Gastrocnemius medialis (tissue), 4 donors: Measurements from ENCODE around the gene CYS1. TPM values are rescaled to one million over a fixed set of nuclear protein-coding genes. Genes with fewer than 3 reads are reported as not detected.
A peak's percentile ranks its signal among the peaks of the same experiment; 100 is the strongest.

ENCODE experiments used
- ATAC-seq, 2 donors: fragments of 150-250 bp; one replicate each; pipeline ENCODE4 v1.9.1; 2016
- DNase-seq, 2 donors: peaks; one replicate each; pipeline ENCODE4 v3.0.0-alpha.2; 2019
- H3K27ac ChIP-seq, 4 donors: fragments of 200-600 bp; sonication (generic); 1 replicate in 1 of 4; 2 replicates in 3 of 4; pipeline ENCODE4 v1.5.1; 2016 to 2018; ENCODE audit warnings: mild to moderate bottlenecking in 2 of 4, moderate library complexity in 1 of 4
- H3K27me3 ChIP-seq, 3 donors: fragments of 200-600 bp; sonication (generic) in 2 of 3; 1 replicate in 1 of 3; 2 replicates in 2 of 3; pipeline versions ENCODE4 v1.5.1 to v1.6.0; 2016 to 2019; ENCODE audit warnings: mild to moderate bottlenecking in 1 of 3, moderate library complexity in 1 of 3
- H3K36me3 ChIP-seq, 2 donors: fragments of 200-600 bp; sonication (generic) in 1 of 2; one replicate each; pipeline ENCODE4 v1.5.1; 2017 to 2018
- H3K4me1 ChIP-seq, 2 donors: fragments of 200-600 bp; sonication (generic) in 1 of 2; one replicate each; pipeline ENCODE4 v1.5.1; 2016 to 2017; ENCODE audit warnings: mild to moderate bottlenecking in 2 of 2
- H3K4me3 ChIP-seq, 4 donors: fragments of 200-600 bp; sonication (generic) in 3 of 4; 1 replicate in 1 of 4; 2 replicates in 3 of 4; pipeline ENCODE4 v1.5.1; 2016 to 2019; ENCODE audit warnings: mild to moderate bottlenecking in 2 of 4
- H3K9me3 ChIP-seq, 3 donors: fragments of 200-600 bp; sonication (generic) in 2 of 3; 1 replicate in 1 of 3; 2 replicates in 2 of 3; pipeline ENCODE4 v1.5.1; 2016 to 2019
- CTCF ChIP-seq, 5 experiments: fragments of 450-650 bp in 3 of 5; fragments of 200-600 bp in 2 of 5; sonication (generic) in 2 of 5; IDR thresholded peaks in 4 of 5; conservative IDR thresholded peaks in 1 of 5; 1 replicate in 4 of 5; 2 replicates in 1 of 5; pipeline ENCODE4 v1.5.1; 2016 to 2019; ENCODE audit warnings: antibody characterized with exemption in 5 of 5, mild to moderate bottlenecking in 3 of 5, moderate library complexity in 3 of 5
- POLR2A ChIP-seq, 2 donors: fragments of 450-650 bp; IDR thresholded peaks; one replicate each; pipeline ENCODE4 v1.6.1; 2017; ENCODE audit warnings: antibody characterized with exemption in 2 of 2, mild to moderate bottlenecking in 2 of 2, moderate library complexity in 2 of 2
- in situ Hi-C, 4 donors: fragments of 200-750 bp; cut with MboI; loops; one replicate each; pipeline versions ENCODE4 v1.15.0 to v1.8.0; 2017; ENCODE audit warnings: low sequenced_read_pairs in 4 of 4
- intact Hi-C: fragments of 100-400 bp; cut with DNase I; formaldehyde crosslinking; loops from one replicate; pipeline ENCODE4 v1.15.1; 2023; ENCODE audit warnings: low total_unique reads
- total RNA-seq, 4 donors: library from RNA; depleted of rRNA; stranded (reverse); fragments of >200 nt; gene quantifications; one replicate each; pipeline versions ENCODE4 v1.1.0 to v1.2.3, GENCODE V29; 2016

Gene CYS1
- total RNA-seq = under 1 TPM in 3 of 4 donors, not detected in 1; 0.10 to 0.42 (median 0.18) TPM

DNA sequence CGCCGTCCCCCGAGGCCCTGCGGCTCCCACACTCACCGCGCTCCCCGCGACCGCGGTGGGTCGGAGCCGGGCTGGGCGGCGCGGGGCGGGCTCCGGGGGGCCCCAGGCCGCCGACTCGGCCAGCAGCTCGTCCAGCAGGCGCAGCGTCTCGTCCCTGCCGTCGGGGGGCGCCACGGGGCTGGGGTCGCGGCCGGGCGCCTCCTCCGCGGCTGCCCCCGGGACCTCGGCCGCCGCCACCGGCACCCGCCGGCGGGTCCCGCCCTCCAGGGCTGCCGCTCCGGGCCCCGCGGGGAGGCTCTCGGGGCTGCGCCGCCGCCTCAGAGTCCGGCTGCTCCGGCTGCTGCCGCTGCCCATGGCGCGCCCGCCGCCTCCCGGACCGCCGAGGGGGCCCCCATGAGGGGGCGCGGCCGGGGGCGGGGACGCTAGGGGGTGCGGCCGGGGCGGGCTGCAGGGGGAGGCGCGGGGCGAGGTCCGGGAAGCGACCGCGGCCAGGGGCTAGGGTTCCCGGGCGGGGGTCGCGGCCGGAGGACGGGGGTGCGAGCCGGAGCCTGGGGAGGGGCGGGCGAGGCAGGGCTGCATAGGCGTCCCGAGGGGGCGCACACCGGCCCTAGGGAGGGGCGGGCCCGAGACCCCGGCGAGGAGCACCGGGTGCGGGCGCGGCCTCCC, at the start of gene CYS1:
Gene CYS1 (minus strand): TSS at position 542 of the 666 bp plus-strand sequence. CDS start 188 bp downstream, at position 354.
- Histone ChIP-seq H3K27me3 (peaks cover 50 to 65% (median 61%) of the 10 kb centered on the region in 3 donors), H3K36me3 (no peaks in the 10 kb centered on the region), H3K4me3 (peak within 1 kb of the TSS; percentile 17 to 57 (median 48)), H3K27ac (peak within 1 kb of the TSS in 1 of 4 donors; percentile 19), H3K4me1 (peaks cover 4 to 9% of the 10 kb centered on the region in 2 donors), H3K9me3 (no peaks in the 10 kb centered on the region)
- in situ Hi-C loops = no loop called here
- TF ChIP-seq POLR2A (IDR thresholded peaks at IDR 0.05) = no peak
- no peak for TF ChIP-seq CTCF (IDR thresholded peaks at IDR 0.05 in 4 of 5, conservative IDR thresholded peaks at IDR 0.05 in 1 of 5)
- peak; percentile 24 to 29 for ATAC-seq
- intact Hi-C loops = no loop called here
- DNase-seq = no peak

GRCh38 chr2:10129490-10129889, 49.3 kb upstream of the CYS1 start:
- TF ChIP-seq POLR2A (IDR thresholded peaks at IDR 0.05) (no peak), CTCF (IDR thresholded peaks at IDR 0.05 in 4 of 5, conservative IDR thresholded peaks at IDR 0.05 in 1 of 5) (no peak)
- in situ Hi-C loops = loop anchor here (10.0 to 25.0 kb wide), 4 partner anchors 275 to 533 kb away; no protein-coding TSS in a partner anchor
- DNase-seq = no peak
- no peak overlapping the region for H3K27ac ChIP-seq
- ATAC-seq = no peak
- H3K4me3 ChIP-seq = no peak overlapping the region
- H3K4me1 ChIP-seq = no peaks in the 10 kb centered on the region
- intact Hi-C loops = loop anchor here (10.0 kb wide), 1 partner anchor 545 kb away; no protein-coding TSS in a partner anchor
- no peaks in the 10 kb centered on the region for H3K27me3 ChIP-seq
- no peaks in the 10 kb centered on the region for H3K9me3 ChIP-seq
- no peaks in the 10 kb centered on the region for H3K36me3 ChIP-seq

GRCh38 chr2:10128420-10128819, 48.2 kb upstream of the CYS1 start:
- in situ Hi-C loops = loop anchor here (10.0 to 25.0 kb wide), 4 partner anchors 276 to 534 kb away; no protein-coding TSS in a partner anchor
- DNase-seq = no peak

DNA sequence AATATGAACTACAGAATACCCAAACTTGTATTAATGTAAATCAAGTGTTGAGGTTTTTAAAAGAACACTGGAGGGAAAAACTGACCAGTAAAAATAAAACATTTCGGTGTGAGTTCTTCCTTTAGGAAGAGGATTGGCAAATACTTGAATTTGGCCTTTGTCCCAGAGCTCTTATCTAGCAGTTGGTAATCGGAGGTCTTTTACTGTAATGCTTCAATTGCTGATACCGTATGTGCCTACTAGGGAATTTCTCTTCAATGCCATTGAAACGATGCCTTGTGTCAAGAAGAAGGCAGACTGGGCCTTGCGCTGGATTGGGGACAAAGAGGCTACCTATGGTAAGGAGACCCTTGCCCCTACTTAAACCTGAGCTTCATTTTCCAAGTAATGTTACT, 46.4 kb upstream of the CYS1 start:
- in situ Hi-C loops (loop anchor here (10.0 to 25.0 kb wide), 4 partner anchors 278 to 536 kb away; no protein-coding TSS in a partner anchor), intact Hi-C loops (loop anchor here (10.0 kb wide), 1 partner anchor 548 kb away; no protein-coding TSS in a partner anchor)
- DNase-seq (no peak), ATAC-seq (no peak)
- H3K36me3 ChIP-seq = no peaks in the 10 kb centered on the region
- no peak for TF ChIP-seq POLR2A (IDR thresholded peaks at IDR 0.05)
- TF ChIP-seq CTCF (IDR thresholded peaks at IDR 0.05 in 4 of 5, conservative IDR thresholded peaks at IDR 0.05 in 1 of 5) = no peak
- H3K4me3 ChIP-seq = no peak overlapping the region
- peaks cover 12 to 14% (median 14%) of the 10 kb centered on the region in 3 donors for H3K27me3 ChIP-seq
- H3K9me3 ChIP-seq = no peaks in the 10 kb centered on the region
- H3K27ac ChIP-seq = no peak overlapping the region
- H3K4me1 ChIP-seq = peaks cover 11 to 13% of the 10 kb centered on the region in 2 donors

More at GRCh38 chr2:10128420-10128819, 48.2 kb upstream of the CYS1 start:
- intact Hi-C loops = loop anchor here (10.0 kb wide), 1 partner anchor 546 kb away; no protein-coding TSS in a partner anchor
- no peak overlapping the region for H3K4me3 ChIP-seq
- no peaks in the 10 kb centered on the region for H3K9me3 ChIP-seq
- no peak overlapping the region for H3K27ac ChIP-seq
- no peak for ATAC-seq
- H3K27me3 ChIP-seq = peaks cover 4 to 5% (median 4%) of the 10 kb centered on the region in 3 donors
- no peaks in the 10 kb centered on the region for H3K4me1 ChIP-seq
- no peak for TF ChIP-seq CTCF (IDR thresholded peaks at IDR 0.05 in 4 of 5, conservative IDR thresholded peaks at IDR 0.05 in 1 of 5)
- TF ChIP-seq POLR2A (IDR thresholded peaks at IDR 0.05) = no peak
- no peaks in the 10 kb centered on the region for H3K36me3 ChIP-seq
